HG02642 (cell line): ENCODE results near the gene BTBD9.
A peak's percentile ranks its signal among the peaks of the same experiment; 100 is the strongest.
"Not testable (repeated sequence)": the region's sequence is repeated elsewhere in the genome, so short reads cannot be mapped to it uniquely, and the experiment has no call there.

Source experiments
- ATAC-seq: cut with Tn5 transposase; IDR thresholded peaks from one replicate; pipeline ENCODE4 v1.9.1; 2021; ENCODE audit warnings: mild to moderate bottlenecking; ENCODE audit not compliant: unreplicated experiment, poor library complexity

BTBD9 gene

GRCh38 chr6:38354905-38355304 is 284.8 kb downstream of the BTBD9 start:
- ATAC-seq: peak; percentile 49

GRCh38 chr6:38354037-38354381 is 285.7 kb downstream of the BTBD9 start:
- ATAC-seq: no peak

GRCh38 chr6:38353310-38354036 is 286.3 kb downstream of the BTBD9 start:
- ATAC-seq: no peak

GRCh38 chr6:38352636-38353035 is 287.1 kb downstream of the BTBD9 start:
- ATAC-seq: no peak

- no peak for ATAC-seq
These were observed 288.8 kb downstream of the BTBD9 start for GRCh38 chr6:38350942-38351341.

GRCh38 chr6:38350220-38350619 is 289.5 kb downstream of the BTBD9 start:
- ATAC-seq: no peak

GRCh38 chr6:38349795-38350194 is 289.9 kb downstream of the BTBD9 start:
- ATAC-seq: no peak

GRCh38 chr6:38349221-38349620 is 290.5 kb downstream of the BTBD9 start:
- ATAC-seq: no peak

- ATAC-seq: no peak
These were observed 291.4 kb downstream of the BTBD9 start for GRCh38 chr6:38348371-38348770.

GRCh38 chr6:38347829-38348228 is 291.9 kb downstream of the BTBD9 start:
- not testable (repeated sequence) for ATAC-seq

- ATAC-seq: no peak
These were observed 293.2 kb downstream of the BTBD9 start for GRCh38 chr6:38346291-38347079.

- ATAC-seq: no peak
These were observed 294.1 kb downstream of the BTBD9 start for GRCh38 chr6:38345586-38345985.

- ATAC-seq: no peak
These were observed 298.2 kb downstream of the BTBD9 start for GRCh38 chr6:38341496-38341895.

- no peak for ATAC-seq
These were observed 299.8 kb downstream of the BTBD9 start for GRCh38 chr6:38339914-38340313.

- ATAC-seq: no peak
These were observed 301.8 kb downstream of the BTBD9 start for GRCh38 chr6:38337819-38338465.

- ATAC-seq: no peak
These were observed 302.8 kb downstream of the BTBD9 start for GRCh38 chr6:38336922-38337321.

- no peak for ATAC-seq
These were observed 312.9 kb downstream of the BTBD9 start for GRCh38 chr6:38326837-38327236.

GRCh38 chr6:38323216-38323615 is 316.5 kb downstream of the BTBD9 start:
- no peak for ATAC-seq

GRCh38 chr6:38322138-38322537 is 317.6 kb downstream of the BTBD9 start:
- ATAC-seq: no peak

GRCh38 chr6:38320843-38321242 is 318.9 kb downstream of the BTBD9 start:
- peak; percentile 72 for ATAC-seq

GRCh38 chr6:38320358-38320757 is 319.4 kb downstream of the BTBD9 start:
- ATAC-seq: no peak
